HUES6 (cell line): ENCODE results near the gene TMEM273.

Experiments used
- H3K27ac ChIP-seq: 2 replicates; pipeline ENCODE4 v1.7.0; 2013; ENCODE audit warnings: low read depth, mild to moderate bottlenecking, low read length, inconsistent platforms
- H3K27me3 ChIP-seq: 2 replicates; pipeline ENCODE4 v1.6.1; 2013; ENCODE audit warnings: low read length; ENCODE audit not compliant: control insufficient read depth, insufficient read depth
- H3K36me3 ChIP-seq: 2 replicates; pipeline ENCODE4 v1.6.1; 2013; ENCODE audit warnings: low read length; ENCODE audit not compliant: control insufficient read depth, insufficient read depth
- H3K4me1 ChIP-seq: 2 replicates; pipeline ENCODE4 v1.6.1; 2013; ENCODE audit warnings: low read length; ENCODE audit not compliant: control insufficient read depth, insufficient read depth
- H3K4me3 ChIP-seq: 2 replicates; pipeline ENCODE4 v1.5.1; 2013; ENCODE audit warnings: low read depth, low read length
- H3K9ac ChIP-seq: one replicate; pipeline ENCODE4 v1.6.1; 2013; ENCODE audit warnings: mild to moderate bottlenecking, low read length
- H3K9me3 ChIP-seq: 2 replicates; pipeline ENCODE4 v1.6.1; 2013; ENCODE audit warnings: low read depth, low read length; ENCODE audit not compliant: control insufficient read depth, insufficient read depth

TMEM273 gene

GRCh38 chr10:49105076-49105475, 83.1 kb downstream of the TMEM273 start:
- Histone ChIP-seq H3K9me3 (no peaks in the 10 kb centered on the region), H3K36me3 (no peaks in the 10 kb centered on the region), H3K27ac (no peak overlapping the region), H3K9ac (no peak overlapping the region), H3K4me3 (no peak overlapping the region), H3K4me1 (no peaks in the 10 kb centered on the region), H3K27me3 (no peaks in the 10 kb centered on the region; the same call in 1 of the 2 replicates)
